SU-DHL-6 (cell line): ENCODE data around the gene GABBR2.

ENCODE experiments used
- CTCF ChIP-seq: fragments of 200-600 bp; sonication (generic); IDR thresholded peaks from one replicate; pipeline ENCODE4 v1.5.1; 2017; ENCODE audit warnings: antibody characterized with exemption, mild to moderate bottlenecking, low read length, moderate library complexity; ENCODE audit not compliant: insufficient read depth, poor library complexity, severe bottlenecking
- EZH2phosphoT487 ChIP-seq: fragments of 200-600 bp; sonication (generic), shearing (Covaris generic); conservative IDR thresholded peaks from 2 replicates; pipeline ENCODE4 v1.6.1; 2018; ENCODE audit warnings: mild to moderate bottlenecking, antibody characterized with exemption, low read length, moderate library complexity, mixed read lengths

GRCh38 chr9:98369896-98370295, 338.8 kb downstream of the GABBR2 start:
- TF ChIP-seq CTCF, result no peak
- no peak for TF ChIP-seq EZH2phosphoT487
